Thyroid gland (tissue), 4 donors: ENCODE data around the gene RHBDD2. TPM values are rescaled to one million over a fixed set of nuclear protein-coding genes. Genes with fewer than 3 reads are reported as not detected.
"Not testable (repeated sequence)": the region's sequence is repeated elsewhere in the genome, so short reads cannot be mapped to it uniquely, and the experiment has no call there.

Experiments
- DNase-seq, 2 donors: peaks; one replicate each; pipeline ENCODE4 v3.0.0-alpha.2; 2019
- H3K27ac ChIP-seq, 3 donors: fragments of 200-600 bp; sonication (generic); 1 replicate in 2 of 3; 2 replicates in 1 of 3; pipeline ENCODE4 v1.5.1; 2016 to 2019; ENCODE audit warnings: mild to moderate bottlenecking in 1 of 3, moderate library complexity in 1 of 3
- H3K27me3 ChIP-seq: fragments of 200-600 bp; sonication (generic); one replicate; pipeline ENCODE4 v1.5.1; 2019
- H3K36me3 ChIP-seq, 2 donors: fragments of 200-600 bp; sonication (generic); one replicate each; pipeline ENCODE4 v1.5.1; 2016 to 2019
- H3K4me1 ChIP-seq, 2 donors: fragments of 200-600 bp; sonication (generic); one replicate each; pipeline ENCODE4 v1.5.1; 2017 to 2019
- H3K4me3 ChIP-seq, 3 donors: fragments of 200-600 bp; sonication (generic); replicated peaks in 1 of 3; 1 replicate in 2 of 3; 2 replicates in 1 of 3; pipeline ENCODE4 v1.5.1; 2016; ENCODE audit warnings: mild to moderate bottlenecking in 1 of 3
- H3K9me3 ChIP-seq: fragments of 200-600 bp; sonication (generic); one replicate; pipeline ENCODE4 v1.5.1; 2017
- CTCF ChIP-seq, 6 experiments: fragments of 200-600 bp in 3 of 6; fragments of 450-650 bp in 3 of 6; sonication (generic) in 3 of 6; IDR thresholded peaks; one replicate each; pipeline ENCODE4 v1.5.1; 2016 to 2019; ENCODE audit warnings: antibody characterized with exemption in 6 of 6, mild to moderate bottlenecking in 2 of 6, inconsistent platforms in 1 of 6, moderate library complexity in 1 of 6
- POLR2A ChIP-seq, 2 donors: fragments of 450-650 bp; IDR thresholded peaks; one replicate each; pipeline ENCODE4 v1.6.1; 2017; ENCODE audit warnings: antibody characterized with exemption in 2 of 2, mild to moderate bottlenecking in 2 of 2, moderate library complexity in 1 of 2
- WGBS, 2 donors: methylation state at CpG; one replicate each; pipeline ENCODE4 v1.1.5; 2017; 5-methylcytosine and 5-hydroxymethylcytosine counted together
- intact Hi-C: fragments of 100-400 bp; cut with DNase I; formaldehyde crosslinking; loops from one replicate; pipeline ENCODE4 v1.15.1; 2023
- total RNA-seq, 4 donors: library from RNA; depleted of rRNA; stranded (reverse); fragments of >200 nt; gene quantifications; one replicate each; pipeline ENCODE4 v1.2.3, GENCODE V29; 2016

Gene RHBDD2
- 100 to 1,000 TPM in 3 of 4 donors, 10 to 100 TPM in 1; 68.9 to 170 (median 129) TPM for total RNA-seq

- peaks cover 4 to 14% of the 10 kb centered on the region in 2 donors for H3K4me1 ChIP-seq
- 0 to 4% methylated on average over 31 of the region's 65 CpGs for WGBS, 2 donors
- TF ChIP-seq POLR2A (IDR thresholded peaks at IDR 0.05) (peak; percentile 77 to 98), CTCF (IDR thresholded peaks at IDR 0.05) (peak in 2 of 6 experiments; percentile 28 to 30)
- H3K4me3 ChIP-seq: peak within 1 kb of the TSS; percentile 63 to 90 (median 63)
- no peaks in the 10 kb centered on the region for H3K9me3 ChIP-seq
- no peaks in the 10 kb centered on the region for H3K27me3 ChIP-seq
- peak; percentile 96 to 97 for DNase-seq
- intact Hi-C loops: no loop called here
- H3K36me3 ChIP-seq: peaks cover 16 to 25% of the 10 kb centered on the region in 2 donors
- H3K27ac ChIP-seq: peak within 1 kb of the TSS; percentile 78 to 90 (median 87)
Observed at GRCh38 chr7:75878769-75879611, at the start of gene RHBDD2. TSS of gene RHBDD2 (plus strand) at chr7:75879034. CDS start at chr7:75879083, 49 bp downstream.

GRCh38 chr7:75829656-75830055 lies 49.2 kb upstream of the RHBDD2 start:
- intact Hi-C loops, H3K27ac ChIP-seq, H3K27me3 ChIP-seq, DNase-seq, H3K36me3 ChIP-seq, H3K4me1 ChIP-seq, H3K9me3 ChIP-seq, H3K4me3 ChIP-seq: not testable (repeated sequence)
- 59 to 75% methylated on average over 6 of the region's 6 CpGs for WGBS, 2 donors

- H3K27ac ChIP-seq: no peak overlapping the region
- DNase-seq: no peak
- H3K27me3 ChIP-seq: no peaks in the 10 kb centered on the region
- TF ChIP-seq POLR2A (IDR thresholded peaks at IDR 0.05) (no peak), CTCF (IDR thresholded peaks at IDR 0.05) (no peak)
- H3K4me3 ChIP-seq: no peak overlapping the region
- no peaks in the 10 kb centered on the region for H3K9me3 ChIP-seq
- WGBS, 2 donors: 90 to 97% methylated on average over 6 of the region's 6 CpGs
- intact Hi-C loops: no loop called here
- H3K4me1 ChIP-seq: no peaks in the 10 kb centered on the region
- no peaks in the 10 kb centered on the region for H3K36me3 ChIP-seq
Observed at GRCh38 chr7:75830978-75831377, 47.9 kb upstream of the RHBDD2 start.

- H3K4me3 ChIP-seq, intact Hi-C loops, H3K4me1 ChIP-seq, H3K9me3 ChIP-seq, DNase-seq, H3K27me3 ChIP-seq, H3K36me3 ChIP-seq, H3K27ac ChIP-seq: not testable (repeated sequence)
- 71 to 84% methylated on average over 6 of the region's 6 CpGs for WGBS, 2 donors
Observed at GRCh38 chr7:75833662-75834061, 45.2 kb upstream of the RHBDD2 start.

- WGBS, 2 donors: 91% methylated on average over 29 of the region's 29 CpGs
- no peak for DNase-seq
- no peaks in the 10 kb centered on the region for H3K4me1 ChIP-seq
- TF ChIP-seq CTCF (IDR thresholded peaks at IDR 0.05): no peak
- no peak for TF ChIP-seq POLR2A (IDR thresholded peaks at IDR 0.05)
- H3K4me3 ChIP-seq: no peak overlapping the region
- no peaks in the 10 kb centered on the region for H3K9me3 ChIP-seq
- no peaks in the 10 kb centered on the region for H3K36me3 ChIP-seq
- no peaks in the 10 kb centered on the region for H3K27me3 ChIP-seq
- H3K27ac ChIP-seq: no peak overlapping the region
- intact Hi-C loops: no loop called here
Observed at GRCh38 chr7:75835688-75836285, 43.0 kb upstream of the RHBDD2 start.

- 93% methylated on average over 7 of the region's 7 CpGs for WGBS, 2 donors
- Histone ChIP-seq H3K27ac (no peak overlapping the region), H3K27me3 (no peaks in the 10 kb centered on the region), H3K4me3 (no peak overlapping the region), H3K36me3 (no peaks in the 10 kb centered on the region), H3K4me1 (no peaks in the 10 kb centered on the region), H3K9me3 (no peaks in the 10 kb centered on the region)
- intact Hi-C loops: no loop called here
- TF ChIP-seq CTCF (IDR thresholded peaks at IDR 0.05) (no peak), POLR2A (IDR thresholded peaks at IDR 0.05) (no peak)
- no peak for DNase-seq
Observed at GRCh38 chr7:75836798-75837197, 42.0 kb upstream of the RHBDD2 start.

- WGBS, 2 donors: 82 to 83% methylated on average over 14 of the region's 14 CpGs
- intact Hi-C loops, H3K4me1 ChIP-seq, DNase-seq, H3K36me3 ChIP-seq, H3K9me3 ChIP-seq, H3K27me3 ChIP-seq, H3K4me3 ChIP-seq, H3K27ac ChIP-seq: not testable (repeated sequence)
Observed at GRCh38 chr7:75838281-75838930, 40.4 kb upstream of the RHBDD2 start.
